HEK293 (cell line): ENCODE measurements around the gene KRT8.

Experiments
- BCL11A ChIP-seq: fragments of 450-650 bp; formaldehyde crosslinking; IDR thresholded peaks from 2 replicates; pipeline ENCODE4 v1.5.1; 2016; ENCODE audit warnings: low read depth, missing biosample characterization, missing genetic modification characterization
- BCL11B ChIP-seq: fragments of 450-650 bp; formaldehyde crosslinking; IDR thresholded peaks from 2 replicates; pipeline ENCODE4 v1.5.1; 2016; ENCODE audit warnings: low read depth, missing biosample characterization, missing genetic modification characterization
- GLI4 ChIP-seq: fragments of 450-650 bp; formaldehyde crosslinking; IDR thresholded peaks from 2 replicates; pipeline ENCODE4 v1.5.1; 2016; ENCODE audit warnings: missing biosample characterization, missing genetic modification characterization
- GLIS1 ChIP-seq: fragments of 450-650 bp; formaldehyde crosslinking; IDR thresholded peaks from 2 replicates; pipeline ENCODE4 v1.5.1; 2016; ENCODE audit warnings: missing biosample characterization, missing genetic modification characterization
- INSM2 ChIP-seq: fragments of 450-650 bp; formaldehyde crosslinking; IDR thresholded peaks from 2 replicates; pipeline ENCODE4 v1.5.1; 2016; ENCODE audit warnings: missing biosample characterization, missing genetic modification characterization
- KLF10 ChIP-seq: fragments of 450-650 bp; IDR thresholded peaks from 2 replicates; pipeline ENCODE4 v1.5.1; 2018; ENCODE audit warnings: missing biosample characterization, mild to moderate bottlenecking, missing genetic modification characterization
- OSR2 ChIP-seq: fragments of 450-650 bp; formaldehyde crosslinking; IDR thresholded peaks from 2 replicates; pipeline ENCODE4 v1.5.1; 2016; ENCODE audit warnings: missing biosample characterization, missing genetic modification characterization
- SP2 ChIP-seq: fragments of 450-650 bp; formaldehyde crosslinking; IDR thresholded peaks from 2 replicates; pipeline ENCODE4 v1.5.1; 2016; ENCODE audit warnings: missing biosample characterization, missing genetic modification characterization
- SP7 ChIP-seq: fragments of 450-650 bp; formaldehyde crosslinking; IDR thresholded peaks from 2 replicates; pipeline ENCODE4 v1.5.1; 2016; ENCODE audit warnings: missing biosample characterization, missing genetic modification characterization
- TRIM28 ChIP-seq: IDR thresholded peaks from 2 replicates; pipeline ENCODE4 v1.6.1; 2011; ENCODE audit warnings: low read length, control low read depth, borderline replicate concordance
- ZBTB11 ChIP-seq: fragments of 450-650 bp; formaldehyde crosslinking; conservative IDR thresholded peaks from 2 replicates; pipeline ENCODE4 v1.5.1; 2016; ENCODE audit warnings: low read depth, missing biosample characterization, missing genetic modification characterization
- ZBTB20 ChIP-seq: fragments of 450-650 bp; formaldehyde crosslinking; IDR thresholded peaks from 2 replicates; pipeline ENCODE4 v1.5.1; 2016; ENCODE audit warnings: missing biosample characterization, missing genetic modification characterization
- ZBTB48 ChIP-seq: fragments of 450-650 bp; formaldehyde crosslinking; IDR thresholded peaks from 2 replicates; pipeline ENCODE4 v1.5.1; 2016; ENCODE audit warnings: missing biosample characterization, missing genetic modification characterization
- ZBTB8A ChIP-seq: fragments of 450-650 bp; formaldehyde crosslinking; IDR thresholded peaks from 2 replicates; pipeline ENCODE4 v1.5.1; 2016; ENCODE audit warnings: missing biosample characterization, missing genetic modification characterization
- ZEB2 ChIP-seq: fragments of 450-650 bp; formaldehyde crosslinking; IDR thresholded peaks from 2 replicates; pipeline ENCODE4 v1.5.1; 2016; ENCODE audit warnings: missing biosample characterization, missing genetic modification characterization
- ZFP37 ChIP-seq: fragments of 450-650 bp; formaldehyde crosslinking; IDR thresholded peaks from 2 replicates; pipeline ENCODE4 v1.5.1; 2016; ENCODE audit warnings: missing biosample characterization, missing genetic modification characterization
- ZFP69B ChIP-seq: fragments of 450-650 bp; formaldehyde crosslinking; IDR thresholded peaks from 2 replicates; pipeline ENCODE4 v1.5.1; 2016; ENCODE audit warnings: missing biosample characterization, missing genetic modification characterization
- ZNF10 ChIP-seq: fragments of 450-650 bp; formaldehyde crosslinking; IDR thresholded peaks from 2 replicates; pipeline ENCODE4 v1.5.1; 2017; ENCODE audit warnings: missing biosample characterization, missing genetic modification characterization
- ZNF2 ChIP-seq: fragments of 450-650 bp; formaldehyde crosslinking; IDR thresholded peaks from 2 replicates; pipeline ENCODE4 v1.5.1; 2016; ENCODE audit warnings: missing biosample characterization, missing genetic modification characterization
- ZNF24 ChIP-seq: fragments of 450-650 bp; formaldehyde crosslinking; IDR thresholded peaks from 2 replicates; pipeline ENCODE4 v1.5.1; 2016; ENCODE audit warnings: missing biosample characterization, missing genetic modification characterization
- ZNF324 ChIP-seq: fragments of 450-650 bp; formaldehyde crosslinking; IDR thresholded peaks from 2 replicates; pipeline ENCODE4 v1.5.1; 2016; ENCODE audit warnings: missing biosample characterization, missing genetic modification characterization
- ZNF335 ChIP-seq: fragments of 450-650 bp; formaldehyde crosslinking; conservative IDR thresholded peaks from 2 replicates; pipeline ENCODE4 v1.5.1; 2016; ENCODE audit warnings: missing biosample characterization, missing genetic modification characterization
- ZNF501 ChIP-seq: fragments of 450-650 bp; formaldehyde crosslinking; IDR thresholded peaks from 2 replicates; pipeline ENCODE4 v1.5.1; 2016; ENCODE audit warnings: missing biosample characterization, missing genetic modification characterization
- ZNF521 ChIP-seq: fragments of 450-650 bp; formaldehyde crosslinking; IDR thresholded peaks from 2 replicates; pipeline ENCODE4 v1.5.1; 2017; ENCODE audit warnings: missing biosample characterization, mild to moderate bottlenecking, missing genetic modification characterization
- ZNF529 ChIP-seq: fragments of 450-650 bp; formaldehyde crosslinking; IDR thresholded peaks from 2 replicates; pipeline ENCODE4 v1.5.1; 2017; ENCODE audit warnings: missing genetic modification characterization, missing biosample characterization; ENCODE audit not compliant: insufficient replicate concordance
- ZNF580 ChIP-seq: fragments of 450-650 bp; formaldehyde crosslinking; IDR thresholded peaks from 2 replicates; pipeline ENCODE4 v1.5.1; 2016; ENCODE audit warnings: missing biosample characterization, missing genetic modification characterization
- ZNF600 ChIP-seq: fragments of 450-650 bp; formaldehyde crosslinking; IDR thresholded peaks from 2 replicates; pipeline ENCODE4 v1.5.1; 2016; ENCODE audit warnings: missing biosample characterization, missing genetic modification characterization
- ZNF654 ChIP-seq: fragments of 450-650 bp; formaldehyde crosslinking; IDR thresholded peaks from 2 replicates; pipeline ENCODE4 v1.5.1; 2016; ENCODE audit warnings: low read depth, missing biosample characterization, missing genetic modification characterization
- ZNF664 ChIP-seq: fragments of 450-650 bp; formaldehyde crosslinking; IDR thresholded peaks from 2 replicates; pipeline ENCODE4 v1.5.1; 2016; ENCODE audit warnings: missing biosample characterization, missing genetic modification characterization
- ZNF692 ChIP-seq: fragments of 450-650 bp; formaldehyde crosslinking; IDR thresholded peaks from 2 replicates; pipeline ENCODE4 v1.5.1; 2016; ENCODE audit warnings: missing biosample characterization, missing genetic modification characterization
- ZNF837 ChIP-seq: fragments of 450-650 bp; formaldehyde crosslinking; IDR thresholded peaks from 2 replicates; pipeline ENCODE4 v1.5.1; 2016; ENCODE audit warnings: missing biosample characterization, missing genetic modification characterization
- ZNF843 ChIP-seq: fragments of 450-650 bp; formaldehyde crosslinking; IDR thresholded peaks from 2 replicates; pipeline ENCODE4 v1.5.1; 2016; ENCODE audit warnings: missing biosample characterization, missing genetic modification characterization
- ZSCAN23 ChIP-seq: fragments of 450-650 bp; formaldehyde crosslinking; IDR thresholded peaks from 2 replicates; pipeline ENCODE4 v1.5.1; 2016; ENCODE audit warnings: missing biosample characterization, missing genetic modification characterization
- ZXDB ChIP-seq: fragments of 450-650 bp; formaldehyde crosslinking; IDR thresholded peaks from 2 replicates; pipeline ENCODE4 v1.5.1; 2016; ENCODE audit warnings: missing biosample characterization, missing genetic modification characterization

The KRT8 gene

DNA sequence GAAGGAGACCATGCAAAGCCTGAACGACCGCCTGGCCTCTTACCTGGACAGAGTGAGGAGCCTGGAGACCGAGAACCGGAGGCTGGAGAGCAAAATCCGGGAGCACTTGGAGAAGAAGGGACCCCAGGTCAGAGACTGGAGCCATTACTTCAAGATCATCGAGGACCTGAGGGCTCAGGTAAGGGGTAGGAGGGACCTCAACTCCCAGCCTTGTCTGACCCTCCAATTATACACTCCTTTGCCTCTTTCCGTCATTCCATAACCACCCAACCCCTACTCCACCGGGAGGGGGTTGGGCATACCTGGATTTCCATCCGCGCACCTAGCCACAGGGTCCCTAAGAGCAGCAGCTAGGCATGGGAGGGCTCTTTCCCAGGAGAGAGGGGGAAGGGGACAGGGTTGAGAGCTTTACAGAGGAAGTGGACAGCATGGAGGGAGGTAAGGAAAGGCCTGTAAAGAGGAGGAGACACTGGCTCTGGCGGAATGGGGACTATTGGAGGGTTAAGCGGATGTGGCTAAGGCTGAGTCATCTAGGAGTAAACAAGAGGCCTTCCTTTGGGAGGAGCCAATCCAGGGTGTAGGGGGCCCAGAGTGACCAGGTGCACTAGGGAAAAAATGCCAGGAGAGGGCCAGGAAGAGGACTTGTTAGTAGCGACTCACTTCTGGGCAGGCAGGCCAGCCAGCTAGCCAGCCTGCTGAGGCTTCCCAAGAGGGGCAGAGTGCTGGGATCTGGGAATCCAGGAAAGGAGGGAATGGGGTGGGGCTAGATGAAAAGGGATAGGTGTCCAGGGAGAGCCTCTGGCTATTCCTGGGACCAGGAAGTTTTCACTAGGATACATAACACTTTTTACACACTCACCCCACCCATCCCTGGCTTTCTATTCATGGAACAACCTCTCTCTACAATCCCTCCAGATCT is 44.8 kb upstream of the KRT8 start (continued):
- TF ChIP-seq INSM2 (tag by site-specific recombination) (peak; percentile 90), ZNF10 (peak; percentile 38; the same call in 1 of the 2 replicates), ZFP37 (tag by site-specific recombination) (0 out of 2 replicates have a peak, but pooled peaks have one; percentile 52), ZBTB48 (peak; percentile 82), ZNF501 (tag by site-specific recombination) (peak; percentile 86), ZEB2 (tag by site-specific recombination) (peak; percentile 91), ZNF843 (tag by site-specific recombination) (peak; percentile 17; the same call in 1 of the 2 replicates), GLIS1 (peak; percentile 71), ZNF529 (tag by site-specific recombination) (no peak), ZNF521 (no peak), SP7 (tag by site-specific recombination) (peak; percentile 88), ZNF24 (tag by site-specific recombination) (peak; percentile 82), ZNF324 (tag by site-specific recombination) (peak; percentile 62; the same call in 1 of the 2 replicates), ZNF335 (tag by site-specific recombination) (peak; percentile 64), ZXDB (tag by site-specific recombination) (peak; percentile 83), OSR2 (tag by site-specific recombination) (0 out of 2 replicates have a peak, but pooled peaks have one; percentile 8), ZSCAN23 (0 out of 2 replicates have a peak, but pooled peaks have one; percentile 32), ZNF664 (tag by site-specific recombination) (no peak), SP2 (tag by site-specific recombination) (peak; percentile 91), BCL11A (tag by site-specific recombination) (peak; percentile 92), ZNF580 (peak; percentile 53; the same call in 1 of the 2 replicates), ZNF600 (peak; percentile 98), ZBTB8A (tag by site-specific recombination) (peak; percentile 70), ZBTB20 (tag by site-specific recombination) (peak; percentile 57), ZNF692 (tag by site-specific recombination) (peak; percentile 81), BCL11B (no peak), GLI4 (tag by site-specific recombination) (no peak), ZNF837 (tag by site-specific recombination) (no peak), TRIM28 (0 out of 2 replicates have a peak, but pooled peaks have one; percentile 29), ZFP69B (tag by site-specific recombination) (peak; percentile 91), ZNF2 (tag by site-specific recombination) (0 out of 2 replicates have a peak, but pooled peaks have one; percentile 33), KLF10 (tag by site-specific recombination) (0 out of 2 replicates have a peak, but pooled peaks have one; percentile 19), ZBTB11 (tag by site-specific recombination) (peak; percentile 60), ZNF654 (no peak; the same call in 1 of the 2 replicates)
